HepG2 (cell line): ENCODE measurements around the gene IGHMBP2. TPM values are rescaled to one million over a fixed set of nuclear protein-coding genes. Genes with fewer than 3 reads are reported as not detected.

Experiments used
- ATAC-seq: fragments of 200-7000 bp; cut with Tn5 transposase; 3 replicates; pipeline ENCODE4 v1.9.1; 2020; ENCODE audit warnings: mild to moderate bottlenecking, moderate library complexity
- BruUV-seq: library from RNA; stranded (reverse); fragments of 400-500 nt; replicated peaks from 2 replicates; lab custom pipeline; 2021; lab: Mats Ljungman, UMichigan
- CTCF ChIA-PET: fragments of 300-600 bp; formaldehyde crosslinking; extraction: SDS; loops from one replicate; lab custom pipeline; 2021; ENCODE audit warnings: low total read pairs, inconsistent platforms, low intra/inter-chr PET ratio; lab: Yijun Ruan, JAX
- POLR2A ChIA-PET: fragments of 350-600 bp; sonication (Branson Sonifier 250); formaldehyde crosslinking; loops from one replicate; lab custom pipeline; 2020; ENCODE audit warnings: antibody characterized with exemption, inconsistent platforms; lab: Yijun Ruan, JAX
- DNase-seq: peaks from one replicate; pipeline ENCODE4 v3.0.0-alpha.2; 2015; ENCODE audit warnings: low spot score
- FAIRE-seq: peaks from 3 replicates; lab custom pipeline; 2011; peaks lifted over from hg19 to GRCh38; lab: Jason Lieb, UNC
- H2AFZ ChIP-seq: one replicate; pipeline ENCODE4 v1.6.1; 2011; ENCODE audit warnings: low read length, inconsistent platforms
- H3K27ac ChIP-seq: fragments of 300-600 bp; 3 replicates; pipeline ENCODE4 v1.8.0; 2011; ENCODE audit warnings: mixed run types, mild to moderate bottlenecking, mixed read lengths, low read length, inconsistent platforms; ENCODE audit not compliant: insufficient read depth; ENCODE audit errors: extremely low read length
- H3K27me3 ChIP-seq, 2 experiments: fragments of 200-600 bp in 1 of 2; 2 replicates in 1 of 2; 3 replicates in 1 of 2; pipeline versions ENCODE4 v1.6.0 to v1.8.0; 2011; ENCODE audit warnings: low read length in 2 of 2, mild to moderate bottlenecking in 2 of 2, moderate library complexity in 2 of 2, inconsistent platforms in 1 of 2; ENCODE audit not compliant: insufficient read depth in 2 of 2, control insufficient read depth in 1 of 2
- H3K36me3 ChIP-seq, 2 experiments: fragments of 200-600 bp in 1 of 2; replicated peaks in 1 of 2; 2 replicates in 1 of 2; 3 replicates in 1 of 2; pipeline versions ENCODE4 v1.5.1 to v1.8.0; 2011; ENCODE audit warnings: low read length in 2 of 2, inconsistent platforms in 1 of 2; ENCODE audit not compliant: insufficient read depth in 2 of 2, control insufficient read depth in 1 of 2
- H3K4me1 ChIP-seq: 2 replicates; pipeline ENCODE4 v1.5.1; 2012; ENCODE audit warnings: low read length, inconsistent platforms; ENCODE audit not compliant: insufficient read depth
- H3K4me2 ChIP-seq: 2 replicates; pipeline ENCODE4 v1.6.0; 2011; ENCODE audit warnings: low read depth, low read length, inconsistent platforms
- H3K4me3 ChIP-seq, 3 experiments: fragments of 200-600 bp in 1 of 3; sonication (generic), shearing (Covaris generic) in 1 of 3; replicated peaks in 1 of 3; 2 replicates each; pipeline ENCODE4 v1.5.1; 2011 to 2016; ENCODE audit warnings: low read length in 3 of 3, inconsistent platforms in 2 of 3, low read depth in 2 of 3, mild to moderate bottlenecking in 2 of 3, control low read depth in 1 of 3, mixed read lengths in 1 of 3; ENCODE audit not compliant: insufficient read depth in 1 of 3
- H3K79me2 ChIP-seq: one replicate; pipeline ENCODE4 v1.6.1; 2011; ENCODE audit warnings: low read length, inconsistent platforms; ENCODE audit not compliant: insufficient read depth
- H3K9ac ChIP-seq: 2 replicates; pipeline ENCODE4 v1.6.0; 2011; ENCODE audit warnings: mild to moderate bottlenecking, low read depth, low read length, inconsistent platforms; ENCODE audit not compliant: insufficient read depth
- H3K9me3 ChIP-seq: 2 replicates; pipeline ENCODE4 v1.5.1; 2012; ENCODE audit warnings: mild to moderate bottlenecking, low read length
- H4K20me1 ChIP-seq: 2 replicates; pipeline ENCODE4 v1.6.0; 2011; ENCODE audit warnings: inconsistent platforms, mild to moderate bottlenecking, low read length, moderate library complexity; ENCODE audit not compliant: insufficient read depth
- BRCA1 ChIP-seq: sonication (generic); formaldehyde crosslinking; IDR thresholded peaks from 2 replicates; pipeline ENCODE4 v1.4.0; 2020; ENCODE audit warnings: missing genetic modification reagents
- CBX5 ChIP-seq: sonication (generic); formaldehyde crosslinking; IDR thresholded peaks from 2 replicates; pipeline ENCODE4 v1.4.0; 2020; ENCODE audit warnings: missing genetic modification reagents, borderline replicate concordance
- MED1 ChIP-seq: sonication (generic); formaldehyde crosslinking; IDR thresholded peaks from 2 replicates; pipeline ENCODE4 v1.4.0; 2020; ENCODE audit warnings: missing genetic modification reagents
- NR2F6 ChIP-seq, 2 experiments: IDR thresholded peaks; 2 replicates each; pipeline ENCODE4 v1.6.1; 2016; ENCODE audit warnings: antibody characterized with exemption in 1 of 2, mild to moderate bottlenecking in 1 of 2
- SKI ChIP-seq: fragments of 450-650 bp; IDR thresholded peaks from one replicate; pipeline ENCODE4 v1.6.1; 2018; ENCODE audit warnings: mild to moderate bottlenecking; ENCODE audit not compliant: partially characterized antibody
- ZNF143 ChIP-seq: sonication (generic); formaldehyde crosslinking; IDR thresholded peaks from 2 replicates; pipeline ENCODE4 v1.4.0; 2020; ENCODE audit warnings: missing genetic modification reagents
- ZNF180 ChIP-seq: sonication (generic); formaldehyde crosslinking; IDR thresholded peaks from 2 replicates; pipeline ENCODE4 v1.4.0; 2020; ENCODE audit warnings: low read depth, missing genetic modification reagents, borderline replicate concordance
- ZNF549 ChIP-seq: sonication (generic); formaldehyde crosslinking; IDR thresholded peaks from 2 replicates; pipeline ENCODE4 v1.5.0; 2020; ENCODE audit warnings: missing genetic modification reagents
- WGBS: methylation state at CpG from one replicate; pipeline ENCODE4 v1.1.6; 2017; ENCODE audit warnings: low lambda C conversion rate; 5-methylcytosine and 5-hydroxymethylcytosine counted together
- in situ Hi-C: cut with HindIII; loops from 2 replicates; pipeline ENCODE4 v1.10.0; 2017; ENCODE audit warnings: low pct_unique_long_range_greater_than_20kb; ENCODE audit not compliant: extremely low pct_ligation_motif_present
- intact Hi-C: fragments of 100-400 bp; cut with micrococcal nuclease; formaldehyde crosslinking; loops from one replicate; pipeline ENCODE4 v1.10.0; 2022; ENCODE audit not compliant: unreplicated experiment
- polyA plus RNA-seq, 8 experiments: library from polyadenylated mRNA; depleted of rRNA in 3 of 8; stranded (reverse) in 7 of 8; unstranded in 1 of 8; fragments of >200 nt; fragmentation: Illumina TruSeq in 4 of 8; extraction: Trizol in 4 of 8; gene quantifications; 2 replicates each; pipeline versions ENCODE4 v1.2.1 to v1.2.3, GENCODE V29; 2011 to 2016; ENCODE audit warnings: low read depth in 4 of 8, missing spikeins in 1 of 8, mixed read lengths in 1 of 8; ENCODE audit not compliant: insufficient read depth in 1 of 8
- total RNA-seq, 5 experiments: library from RNA; depleted of rRNA; stranded (reverse); fragments of >200 nt; fragmentation: Illumina TruSeq; extraction: Trizol; gene quantifications; 2 replicates each; pipeline ENCODE4 v1.2.3, GENCODE V29; 2016; ENCODE audit warnings: low read depth in 1 of 5
- TF ChIP-seq, protein P1 (sequence below): sonication (generic); formaldehyde crosslinking; conservative IDR thresholded peaks from 2 replicates; pipeline ENCODE4 v1.4.0; 2020; ENCODE audit warnings: mild to moderate bottlenecking, missing genetic modification reagents, moderate library complexity
- TF ChIP-seq, protein P2 (sequence below): sonication (generic); formaldehyde crosslinking; IDR thresholded peaks from 2 replicates; pipeline ENCODE4 v1.8.1; 2023; ENCODE audit warnings: missing genetic modification reagents, inconsistent platforms, borderline replicate concordance
- TF ChIP-seq, protein P3 (sequence below): sonication (generic); formaldehyde crosslinking; IDR thresholded peaks from 2 replicates; pipeline ENCODE4; 2020; ENCODE audit warnings: missing genetic modification reagents, mild to moderate bottlenecking, borderline replicate concordance
- TF ChIP-seq, protein P4 (sequence below): sonication (generic); formaldehyde crosslinking; conservative IDR thresholded peaks from 2 replicates; pipeline ENCODE4 v1.8.0; 2022; ENCODE audit warnings: mild to moderate bottlenecking, moderate library complexity, missing genetic modification reagents

Gene IGHMBP2
- total and polyA plus RNA-seq, 2 of the 13 experiments (the other 11 are each of a cell fraction or from before 2014, with no cell fraction given), result 8.9 to 9.9 TPM

DNA sequence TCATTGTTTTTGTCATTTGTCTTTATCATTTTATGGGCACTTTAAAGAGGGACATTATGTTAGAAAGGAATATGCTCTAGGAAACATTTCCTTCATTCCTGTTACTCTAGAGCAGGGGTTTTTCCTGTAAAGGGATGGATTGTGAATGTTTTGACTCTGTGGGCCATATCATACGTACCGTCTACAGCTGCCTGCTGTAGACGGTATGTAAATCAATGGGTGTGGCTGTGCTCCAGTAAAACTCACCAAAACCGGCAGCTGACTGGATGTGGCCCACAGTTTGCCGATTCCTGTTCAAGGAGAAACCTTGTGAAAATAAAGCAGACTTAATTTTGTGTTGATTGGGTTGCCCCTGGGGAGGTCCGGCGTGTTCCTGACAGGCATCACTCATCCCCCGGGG lies 7.3 kb downstream of the IGHMBP2 start (continued):
- TF ChIP-seq, protein P1, sequence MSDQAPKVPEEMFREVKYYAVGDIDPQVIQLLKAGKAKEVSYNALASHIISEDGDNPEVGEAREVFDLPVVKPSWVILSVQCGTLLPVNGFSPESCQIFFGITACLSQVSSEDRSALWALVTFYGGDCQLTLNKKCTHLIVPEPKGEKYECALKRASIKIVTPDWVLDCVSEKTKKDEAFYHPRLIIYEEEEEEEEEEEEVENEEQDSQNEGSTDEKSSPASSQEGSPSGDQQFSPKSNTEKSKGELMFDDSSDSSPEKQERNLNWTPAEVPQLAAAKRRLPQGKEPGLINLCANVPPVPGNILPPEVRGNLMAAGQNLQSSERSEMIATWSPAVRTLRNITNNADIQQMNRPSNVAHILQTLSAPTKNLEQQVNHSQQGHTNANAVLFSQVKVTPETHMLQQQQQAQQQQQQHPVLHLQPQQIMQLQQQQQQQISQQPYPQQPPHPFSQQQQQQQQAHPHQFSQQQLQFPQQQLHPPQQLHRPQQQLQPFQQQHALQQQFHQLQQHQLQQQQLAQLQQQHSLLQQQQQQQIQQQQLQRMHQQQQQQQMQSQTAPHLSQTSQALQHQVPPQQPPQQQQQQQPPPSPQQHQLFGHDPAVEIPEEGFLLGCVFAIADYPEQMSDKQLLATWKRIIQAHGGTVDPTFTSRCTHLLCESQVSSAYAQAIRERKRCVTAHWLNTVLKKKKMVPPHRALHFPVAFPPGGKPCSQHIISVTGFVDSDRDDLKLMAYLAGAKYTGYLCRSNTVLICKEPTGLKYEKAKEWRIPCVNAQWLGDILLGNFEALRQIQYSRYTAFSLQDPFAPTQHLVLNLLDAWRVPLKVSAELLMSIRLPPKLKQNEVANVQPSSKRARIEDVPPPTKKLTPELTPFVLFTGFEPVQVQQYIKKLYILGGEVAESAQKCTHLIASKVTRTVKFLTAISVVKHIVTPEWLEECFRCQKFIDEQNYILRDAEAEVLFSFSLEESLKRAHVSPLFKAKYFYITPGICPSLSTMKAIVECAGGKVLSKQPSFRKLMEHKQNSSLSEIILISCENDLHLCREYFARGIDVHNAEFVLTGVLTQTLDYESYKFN (CRISPR knock-in tag), result no peak

DNA sequence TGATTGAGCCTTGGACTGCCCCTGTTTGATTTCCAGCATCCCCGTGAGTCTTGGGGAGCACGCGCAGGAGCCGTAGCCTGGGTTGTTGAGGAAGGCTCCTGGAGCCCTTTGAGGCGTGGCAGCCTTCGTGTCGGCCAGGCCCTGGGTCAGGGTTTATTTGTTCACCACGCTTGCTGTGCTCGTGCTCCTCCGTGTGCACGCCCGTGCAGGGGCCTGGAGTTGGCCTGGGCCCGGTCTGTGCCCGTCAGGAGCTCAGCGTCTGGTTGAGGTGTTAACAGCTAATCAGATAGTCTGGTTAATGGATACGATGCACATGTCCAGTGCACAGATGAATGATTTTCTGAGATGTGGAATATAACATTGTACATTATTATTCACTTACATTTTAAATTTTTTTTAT lies 8.0 kb downstream of the IGHMBP2 start:
- DNase-seq (no peak), FAIRE-seq (no peak), ATAC-seq (no peak)
- CTCF ChIA-PET, result no interaction called here
- intact Hi-C loops, result no loop called here
- WGBS, result 100% methylated on average over 4 of the region's 16 CpGs
- Histone ChIP-seq H3K9ac (no peak overlapping the region), H3K4me1 (no peaks in the 10 kb centered on the region), H3K4me3 (no peak overlapping the region), H3K36me3 (peaks cover 23 to 66% of the 10 kb centered on the region in 2 experiments), H3K27ac (no peak overlapping the region), H3K79me2 (no peaks in the 10 kb centered on the region), H2AFZ (no peak overlapping the region), H3K9me3 (no peaks in the 10 kb centered on the region), H3K4me2 (no peak overlapping the region), H4K20me1 (no peaks in the 10 kb centered on the region), H3K27me3 (no peaks in the 10 kb centered on the region)
- TF ChIP-seq, protein P2, sequence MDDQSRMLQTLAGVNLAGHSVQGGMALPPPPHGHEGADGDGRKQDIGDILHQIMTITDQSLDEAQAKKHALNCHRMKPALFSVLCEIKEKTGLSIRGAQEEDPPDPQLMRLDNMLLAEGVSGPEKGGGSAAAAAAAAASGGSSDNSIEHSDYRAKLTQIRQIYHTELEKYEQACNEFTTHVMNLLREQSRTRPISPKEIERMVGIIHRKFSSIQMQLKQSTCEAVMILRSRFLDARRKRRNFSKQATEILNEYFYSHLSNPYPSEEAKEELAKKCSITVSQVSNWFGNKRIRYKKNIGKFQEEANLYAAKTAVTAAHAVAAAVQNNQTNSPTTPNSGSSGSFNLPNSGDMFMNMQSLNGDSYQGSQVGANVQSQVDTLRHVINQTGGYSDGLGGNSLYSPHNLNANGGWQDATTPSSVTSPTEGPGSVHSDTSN, result no peak
- TF ChIP-seq SKI, result no peak
- TF ChIP-seq ZNF143, result no peak
- no peak for TF ChIP-seq ZNF549 (CRISPR knock-in tag)
- no peak for TF ChIP-seq CBX5 (CRISPR knock-in tag)
- TF ChIP-seq NR2F6 (IDR thresholded peaks at IDR 0.05), result no peak
- no peak for TF ChIP-seq NR2F6 (CRISPR knock-in tag; IDR thresholded peaks at IDR 0.05)
- TF ChIP-seq, protein P3, sequence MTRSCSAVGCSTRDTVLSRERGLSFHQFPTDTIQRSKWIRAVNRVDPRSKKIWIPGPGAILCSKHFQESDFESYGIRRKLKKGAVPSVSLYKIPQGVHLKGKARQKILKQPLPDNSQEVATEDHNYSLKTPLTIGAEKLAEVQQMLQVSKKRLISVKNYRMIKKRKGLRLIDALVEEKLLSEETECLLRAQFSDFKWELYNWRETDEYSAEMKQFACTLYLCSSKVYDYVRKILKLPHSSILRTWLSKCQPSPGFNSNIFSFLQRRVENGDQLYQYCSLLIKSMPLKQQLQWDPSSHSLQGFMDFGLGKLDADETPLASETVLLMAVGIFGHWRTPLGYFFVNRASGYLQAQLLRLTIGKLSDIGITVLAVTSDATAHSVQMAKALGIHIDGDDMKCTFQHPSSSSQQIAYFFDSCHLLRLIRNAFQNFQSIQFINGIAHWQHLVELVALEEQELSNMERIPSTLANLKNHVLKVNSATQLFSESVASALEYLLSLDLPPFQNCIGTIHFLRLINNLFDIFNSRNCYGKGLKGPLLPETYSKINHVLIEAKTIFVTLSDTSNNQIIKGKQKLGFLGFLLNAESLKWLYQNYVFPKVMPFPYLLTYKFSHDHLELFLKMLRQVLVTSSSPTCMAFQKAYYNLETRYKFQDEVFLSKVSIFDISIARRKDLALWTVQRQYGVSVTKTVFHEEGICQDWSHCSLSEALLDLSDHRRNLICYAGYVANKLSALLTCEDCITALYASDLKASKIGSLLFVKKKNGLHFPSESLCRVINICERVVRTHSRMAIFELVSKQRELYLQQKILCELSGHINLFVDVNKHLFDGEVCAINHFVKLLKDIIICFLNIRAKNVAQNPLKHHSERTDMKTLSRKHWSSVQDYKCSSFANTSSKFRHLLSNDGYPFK, result no peak
- TF ChIP-seq ZNF180 (CRISPR knock-in tag), result no peak
- TF ChIP-seq, protein P4, sequence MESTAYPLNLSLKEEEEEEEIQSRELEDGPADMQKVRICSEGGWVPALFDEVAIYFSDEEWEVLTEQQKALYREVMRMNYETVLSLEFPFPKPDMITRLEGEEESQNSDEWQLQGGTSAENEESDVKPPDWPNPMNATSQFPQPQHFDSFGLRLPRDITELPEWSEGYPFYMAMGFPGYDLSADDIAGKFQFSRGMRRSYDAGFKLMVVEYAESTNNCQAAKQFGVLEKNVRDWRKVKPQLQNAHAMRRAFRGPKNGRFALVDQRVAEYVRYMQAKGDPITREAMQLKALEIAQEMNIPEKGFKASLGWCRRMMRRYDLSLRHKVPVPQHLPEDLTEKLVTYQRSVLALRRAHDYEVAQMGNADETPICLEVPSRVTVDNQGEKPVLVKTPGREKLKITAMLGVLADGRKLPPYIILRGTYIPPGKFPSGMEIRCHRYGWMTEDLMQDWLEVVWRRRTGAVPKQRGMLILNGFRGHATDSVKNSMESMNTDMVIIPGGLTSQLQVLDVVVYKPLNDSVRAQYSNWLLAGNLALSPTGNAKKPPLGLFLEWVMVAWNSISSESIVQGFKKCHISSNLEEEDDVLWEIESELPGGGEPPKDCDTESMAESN (CRISPR knock-in tag), result no peak
- TF ChIP-seq BRCA1 (CRISPR knock-in tag), result no peak
- no peak for TF ChIP-seq MED1
- POLR2A ChIA-PET, result no interaction called here
- in situ Hi-C loops, result no loop called here
- BruUV-seq, result no TSS peak
